Common myeloid progenitor, CD34-positive (primary cell): ENCODE results near the gene PTPRE.
A peak's percentile ranks its signal among the peaks of the same experiment; 100 is the strongest.

Experiments
- CTCF ChIA-PET: fragments of 350-600 bp; sonication (Branson Sonifier 250); formaldehyde crosslinking; loops from one replicate; lab custom pipeline; 2021; ENCODE audit warnings: antibody characterized with exemption; lab: Charles Lee
- POLR2A ChIA-PET: fragments of 350-600 bp; sonication (Branson Sonifier 250); formaldehyde crosslinking; loops from one replicate; lab custom pipeline; 2021; ENCODE audit warnings: antibody characterized with exemption; lab: Charles Lee
- DNase-seq, 3 donors: peaks; one replicate each; pipeline versions ENCODE4 v3.0.0 to v3.0.0-alpha.2; 2013
- H3K27ac ChIP-seq, 2 experiments: 1 replicate in 1 of 2; 2 replicates in 1 of 2; pipeline ENCODE4 v1.7.0; 2013; ENCODE audit warnings: inconsistent platforms in 2 of 2, low read length in 2 of 2, mild to moderate bottlenecking in 2 of 2, low read depth in 1 of 2, moderate library complexity in 1 of 2; ENCODE audit not compliant: severe bottlenecking in 2 of 2, insufficient read depth in 1 of 2, poor library complexity in 1 of 2
- H3K27me3 ChIP-seq, 5 experiments: replicated peaks in 2 of 5; 1 replicate in 3 of 5; 2 replicates in 2 of 5; pipeline versions ENCODE4 v1.6.1 to v1.7.0; 2013; ENCODE audit warnings: low read length in 4 of 5, mild to moderate bottlenecking in 2 of 5, moderate library complexity in 2 of 5, inconsistent platforms in 1 of 5; ENCODE audit not compliant: insufficient read depth in 5 of 5, control insufficient read depth in 4 of 5
- H3K36me3 ChIP-seq, 4 experiments: 1 replicate in 2 of 4; 2 replicates in 2 of 4; pipeline versions ENCODE4 v1.6.1 to v1.7.0; 2013; ENCODE audit warnings: low read length in 3 of 4, control low read depth in 1 of 4, mild to moderate bottlenecking in 1 of 4; ENCODE audit not compliant: control insufficient read depth in 4 of 4, insufficient read depth in 4 of 4
- H3K4me1 ChIP-seq, 4 experiments: 1 replicate in 3 of 4; 2 replicates in 1 of 4; pipeline versions ENCODE4 v1.6.1 to v1.7.1; 2013; ENCODE audit warnings: low read length in 3 of 4, mild to moderate bottlenecking in 3 of 4, control low read depth in 1 of 4, inconsistent platforms in 1 of 4, moderate library complexity in 1 of 4; ENCODE audit not compliant: control insufficient read depth in 4 of 4, insufficient read depth in 4 of 4; ENCODE audit errors: control extremely low read depth in 1 of 4
- H3K4me3 ChIP-seq, 7 experiments: 1 replicate in 4 of 7; 2 replicates in 3 of 7; pipeline versions ENCODE4 v1.5.1 to v1.7.0; 2013; ENCODE audit warnings: mild to moderate bottlenecking in 7 of 7, low read length in 6 of 7, moderate library complexity in 6 of 7, inconsistent platforms in 2 of 7, low read depth in 2 of 7, control low read depth in 1 of 7; ENCODE audit not compliant: insufficient read depth in 4 of 7, control insufficient read depth in 1 of 7; ENCODE audit errors: extremely low read depth in 1 of 7
- H3K9me3 ChIP-seq, 5 experiments: 1 replicate in 4 of 5; 2 replicates in 1 of 5; pipeline versions ENCODE4 v1.6.1 to v1.7.1; 2013; ENCODE audit warnings: low read length in 4 of 5, mild to moderate bottlenecking in 2 of 5, inconsistent platforms in 1 of 5, low read depth in 1 of 5, moderate library complexity in 1 of 5; ENCODE audit not compliant: control insufficient read depth in 4 of 5, insufficient read depth in 2 of 5; ENCODE audit errors: control extremely low read depth in 1 of 5
- WGBS: methylation state at CpG from one replicate; pipeline ENCODE4 v1.1.5; 2013; ENCODE audit not compliant: insufficient coverage; 5-methylcytosine and 5-hydroxymethylcytosine counted together

The PTPRE gene

DNA sequence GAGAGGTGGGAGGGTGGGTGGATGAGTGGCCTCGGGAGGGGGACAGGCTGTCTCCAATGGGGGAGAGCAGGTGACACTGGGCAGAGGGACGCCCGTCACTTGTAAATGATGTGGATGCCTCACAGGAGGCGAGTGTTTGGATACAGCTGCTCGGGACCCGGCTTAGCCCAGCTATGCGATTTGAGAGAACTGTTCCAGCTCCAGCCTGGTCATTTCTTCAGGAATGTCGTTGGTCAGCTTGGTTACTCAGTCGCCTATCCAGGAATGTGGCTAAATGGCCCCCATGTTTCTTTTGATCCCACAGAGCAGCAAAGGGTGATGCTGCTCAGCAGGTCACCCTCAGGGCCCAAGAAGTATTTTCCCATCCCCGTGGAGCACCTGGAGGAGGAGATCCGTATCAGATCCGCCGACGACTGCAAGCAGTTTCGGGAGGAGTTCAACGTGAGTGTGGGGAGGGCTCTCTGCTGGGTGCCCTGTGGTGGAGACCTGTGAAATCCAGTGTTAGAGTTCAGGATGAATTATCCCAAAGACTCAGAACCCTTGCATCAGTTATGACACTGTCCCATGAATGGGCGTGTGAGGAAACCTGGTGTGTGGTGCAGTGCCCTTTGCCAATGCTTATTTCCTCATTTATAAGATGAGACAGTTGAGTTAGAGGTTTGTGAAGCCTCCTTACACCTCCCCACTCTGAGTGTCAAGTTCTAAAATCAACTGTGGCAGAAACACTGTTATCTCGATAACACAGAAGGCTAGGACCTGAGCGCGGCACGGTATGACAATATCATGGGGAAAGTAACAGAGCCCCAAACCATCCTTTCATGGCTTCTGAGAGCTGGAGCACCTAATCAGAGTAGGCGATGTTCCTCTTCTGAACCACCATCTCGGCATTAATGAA is 142.6 kb downstream of the PTPRE start:
- peak overlapping the region in 5 of 7 experiments; percentile 58 to 84 (median 67) for H3K4me3 ChIP-seq

DNA sequence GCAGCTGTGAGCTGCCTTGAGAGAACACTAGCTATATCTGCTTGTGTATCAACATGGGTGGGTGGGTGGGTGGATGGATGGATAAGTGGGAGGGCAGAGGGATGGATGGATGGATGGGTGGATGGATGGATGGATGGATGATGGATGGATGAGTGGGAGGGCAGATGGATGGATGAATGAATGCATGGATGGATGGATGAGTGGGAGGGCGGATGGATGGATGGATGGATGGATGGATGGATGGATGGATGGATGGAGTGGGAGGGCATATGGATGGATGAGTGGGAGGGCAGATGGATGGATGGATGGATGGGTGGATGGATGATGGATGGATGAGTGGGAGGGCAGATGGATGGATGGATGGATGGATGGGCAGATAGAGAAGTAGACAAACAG is 143.2 kb downstream of the PTPRE start:
- Histone ChIP-seq H3K9me3 (no peaks in the 10 kb centered on the region), H3K27ac (no peak overlapping the region), H3K4me3 (no peak overlapping the region), H3K36me3 (peaks cover 2 to 46% (median 30%) of the 10 kb centered on the region in 4 experiments), H3K4me1 (peaks cover 33 to 75% (median 45%) of the 10 kb centered on the region in 4 experiments), H3K27me3 (no peaks in the 10 kb centered on the region)
- 70% methylated on average over 1 of the region's 1 CpG for WGBS
- ChIA-PET CTCF (interaction anchor here (6.9 to 17.7 kb wide), 2 partner anchors 15 to 17 kb away, joined by 77 to 288 read pairs; no protein-coding TSS in a partner anchor), POLR2A (interaction anchor here (7.9 kb wide), 1 partner anchor 12 kb away, joined by 102 read pairs; no protein-coding TSS in a partner anchor)
- DNase-seq: no peak

More for the DNA sequence above, 142.6 kb downstream of the PTPRE start:
- POLR2A ChIA-PET: interaction anchor here (2.2 to 7.9 kb wide), 2 partner anchors 13 to 14 kb away, joined by 13 to 102 read pairs; no protein-coding TSS in a partner anchor
- H3K27ac ChIP-seq: peak overlapping the region in 1 of 2 experiments; percentile 91
- H3K27me3 ChIP-seq: no peaks in the 10 kb centered on the region
- peak in 2 of 3 donors; percentile 56 to 70 for DNase-seq
- whole genome bisulfite sequencing: 90% methylated on average over 21 of the region's 23 CpGs
- no peaks in the 10 kb centered on the region for H3K9me3 ChIP-seq
- H3K4me1 ChIP-seq: peaks cover 33 to 76% (median 46%) of the 10 kb centered on the region in 4 experiments
- CTCF ChIA-PET: interaction anchor here (1.2 to 17.7 kb wide), 4 partner anchors 14 to 143 kb away, joined by 3 to 288 read pairs (median 42); partner anchors contain the start of gene PTPRE
- H3K36me3 ChIP-seq: peaks cover 2 to 39% (median 26%) of the 10 kb centered on the region in 4 experiments

DNA sequence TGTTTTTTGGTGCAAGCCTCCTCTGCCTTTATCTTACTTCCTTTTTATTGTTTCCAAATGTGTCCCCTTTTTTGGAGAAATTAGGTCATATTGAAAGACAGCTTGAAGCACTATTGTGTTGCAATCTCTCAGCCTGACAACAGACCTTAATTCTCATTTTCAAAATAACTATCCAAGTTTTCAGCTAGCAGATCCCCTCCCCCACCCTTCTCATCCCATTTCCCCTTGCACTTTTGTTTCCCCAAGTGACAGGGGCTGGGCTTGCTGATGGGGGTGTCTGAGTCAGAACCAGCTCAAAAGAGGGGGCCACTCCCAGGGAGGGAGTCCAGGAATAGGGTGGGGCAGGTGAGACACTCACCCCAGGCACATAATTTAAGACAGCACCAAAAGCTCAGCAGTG is 144.0 kb downstream of the PTPRE start:
- Histone ChIP-seq H3K9me3 (no peaks in the 10 kb centered on the region), H3K27ac (no peak overlapping the region), H3K27me3 (no peaks in the 10 kb centered on the region), H3K4me3 (no peak overlapping the region), H3K36me3 (peaks cover 4 to 54% (median 34%) of the 10 kb centered on the region in 4 experiments), H3K4me1 (peaks cover 33 to 67% (median 44%) of the 10 kb centered on the region in 4 experiments)
- peak in 1 of 3 donors; percentile 51 for DNase-seq
- ChIA-PET CTCF (interaction anchor here (6.9 to 17.7 kb wide), 2 partner anchors 16 kb away, joined by 77 to 288 read pairs; no protein-coding TSS in a partner anchor), POLR2A (interaction anchor here (0.6 to 7.9 kb wide), 2 partner anchors 11 to 13 kb away, joined by 5 to 102 read pairs; no protein-coding TSS in a partner anchor)

DNA sequence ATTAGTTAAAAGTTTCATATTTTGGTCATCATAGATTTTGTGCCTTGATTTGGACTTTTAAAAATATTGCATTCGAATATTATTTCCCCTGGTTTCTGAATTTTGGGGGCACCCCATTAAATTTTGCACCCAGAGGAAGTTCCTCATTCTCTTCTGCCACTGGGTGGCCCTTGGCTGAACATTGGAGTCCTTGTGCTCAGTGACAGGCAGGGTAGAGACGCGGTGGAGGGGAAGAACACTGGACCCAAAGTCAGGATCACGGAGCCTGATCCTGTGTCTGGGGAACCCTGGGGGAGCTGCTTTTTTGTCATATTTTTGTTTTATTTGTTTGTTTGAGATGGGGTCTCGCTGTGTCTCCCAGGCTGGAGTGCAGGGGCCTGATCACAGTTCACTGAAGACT is 144.6 kb downstream of the PTPRE start:
- H3K27ac ChIP-seq: no peak overlapping the region
- no peaks in the 10 kb centered on the region for H3K9me3 ChIP-seq
- POLR2A ChIA-PET: interaction anchor here (0.6 to 7.9 kb wide), 2 partner anchors 11 to 14 kb away, joined by 5 to 102 read pairs; no protein-coding TSS in a partner anchor
- peaks cover 4 to 60% (median 39%) of the 10 kb centered on the region in 4 experiments for H3K36me3 ChIP-seq
- H3K4me3 ChIP-seq: no peak overlapping the region
- WGBS: 93% methylated on average over 3 of the region's 5 CpGs
- DNase-seq: no peak
- H3K27me3 ChIP-seq: no peaks in the 10 kb centered on the region
- H3K4me1 ChIP-seq: peaks cover 33 to 61% (median 40%) of the 10 kb centered on the region in 4 experiments
- CTCF ChIA-PET: interaction anchor here (6.9 to 17.7 kb wide), 2 partner anchors 15 to 16 kb away, joined by 77 to 288 read pairs; no protein-coding TSS in a partner anchor

DNA sequence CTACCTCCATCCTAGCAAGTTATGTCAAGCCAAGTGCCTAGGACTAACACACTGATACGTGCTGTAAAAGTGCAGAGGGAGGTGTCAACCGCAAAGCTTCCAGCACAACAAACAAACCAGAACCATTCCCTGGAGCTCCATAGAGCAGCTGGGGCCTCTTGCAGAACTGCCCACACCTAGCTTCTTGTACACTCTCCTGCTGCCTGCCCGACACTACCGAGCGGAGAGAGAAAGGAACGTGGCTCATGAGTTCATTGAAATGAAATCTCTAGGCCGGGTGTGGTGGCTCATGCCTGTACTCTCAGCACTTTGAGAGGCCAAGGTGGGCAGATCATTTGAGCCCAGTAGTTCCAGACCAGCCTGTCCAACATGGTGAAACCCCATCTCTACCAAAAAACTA is 145.8 kb downstream of the PTPRE start:
- ChIA-PET CTCF (interaction anchor here (6.9 to 17.7 kb wide), 2 partner anchors 14 to 17 kb away, joined by 77 to 288 read pairs; no protein-coding TSS in a partner anchor), POLR2A (interaction anchor here (7.9 kb wide), 1 partner anchor 9 kb away, joined by 102 read pairs; no protein-coding TSS in a partner anchor)
- no peak overlapping the region for H3K4me3 ChIP-seq
- peaks cover 4 to 70% (median 46%) of the 10 kb centered on the region in 4 experiments for H3K36me3 ChIP-seq
- peaks cover 23 to 49% (median 32%) of the 10 kb centered on the region in 4 experiments for H3K4me1 ChIP-seq
- H3K27me3 ChIP-seq: no peaks in the 10 kb centered on the region
- 96% methylated on average over 5 of the region's 7 CpGs for WGBS
- no peak for DNase-seq
- H3K9me3 ChIP-seq: no peaks in the 10 kb centered on the region
- no peak overlapping the region for H3K27ac ChIP-seq

DNA sequence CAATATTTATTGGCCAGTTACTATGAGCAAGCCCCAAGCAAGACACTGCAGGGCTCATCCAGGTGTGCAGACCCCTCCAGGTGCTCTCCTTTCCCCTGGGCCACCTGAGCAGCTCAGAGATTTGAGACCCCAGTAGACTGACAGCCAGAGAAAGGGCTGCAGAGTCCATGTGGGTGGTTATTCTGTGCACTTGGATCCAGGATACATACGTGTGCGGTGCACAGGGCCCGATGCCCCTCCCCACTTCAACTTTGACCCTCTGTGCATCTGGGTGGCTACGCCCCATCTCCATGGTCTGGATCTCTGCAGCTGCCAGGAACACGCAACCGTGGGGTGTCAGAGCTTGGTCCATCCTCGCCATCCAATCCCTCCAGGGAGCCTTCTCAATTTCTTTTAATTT is 146.5 kb downstream of the PTPRE start:
- H3K27me3 ChIP-seq: no peaks in the 10 kb centered on the region
- POLR2A ChIA-PET: interaction anchor here (7.9 kb wide), 1 partner anchor 9 kb away, joined by 102 read pairs; no protein-coding TSS in a partner anchor
- 100% methylated on average over 1 of the region's 7 CpGs for WGBS
- peaks cover 19 to 48% (median 27%) of the 10 kb centered on the region in 4 experiments for H3K4me1 ChIP-seq
- H3K4me3 ChIP-seq: no peak overlapping the region
- no peak overlapping the region for H3K27ac ChIP-seq
- CTCF ChIA-PET: interaction anchor here (1.3 to 17.7 kb wide), 3 partner anchors 13 to 95 kb away, joined by 3 to 288 read pairs (median 9); no protein-coding TSS in a partner anchor
- peaks cover 6 to 76% (median 50%) of the 10 kb centered on the region in 4 experiments for H3K36me3 ChIP-seq
- no peak for DNase-seq
- no peaks in the 10 kb centered on the region for H3K9me3 ChIP-seq
